PC-9 (cell line): ENCODE measurements around the gene HES5.

Experiments used
- CTCF ChIP-seq: fragments of 200-600 bp; sonication (generic); conservative IDR thresholded peaks from 2 replicates; pipeline ENCODE4 v1.6.1; 2017; ENCODE audit warnings: mixed run types, antibody characterized with exemption, mild to moderate bottlenecking, moderate library complexity
- EZH2 ChIP-seq: fragments of 200-600 bp; sonication (generic); IDR thresholded peaks from 2 replicates; pipeline ENCODE4 v1.8.0; 2017; ENCODE audit warnings: antibody characterized with exemption, low read depth

GRCh38 chr1:2501820-2502119 is 28.3 kb downstream of the HES5 start:
- no peak for TF ChIP-seq CTCF
- no peak for TF ChIP-seq EZH2
